Endothelial cell of hepatic sinusoid (primary cell): ENCODE measurements around the gene LOC101059915.

ENCODE experiments used
- in situ Hi-C: cut with HindIII; loops from 2 replicates; pipeline ENCODE4 v1.10.0; 2017; ENCODE audit warnings: low sequenced_read_pairs

The LOC101059915 gene

GRCh38 chrX:71667328-71668247 lies at the start of gene LOC101059915:
Gene LOC101059915 (plus strand): TSS chrX:71667546.
- in situ Hi-C loops: no loop called here

DNA sequence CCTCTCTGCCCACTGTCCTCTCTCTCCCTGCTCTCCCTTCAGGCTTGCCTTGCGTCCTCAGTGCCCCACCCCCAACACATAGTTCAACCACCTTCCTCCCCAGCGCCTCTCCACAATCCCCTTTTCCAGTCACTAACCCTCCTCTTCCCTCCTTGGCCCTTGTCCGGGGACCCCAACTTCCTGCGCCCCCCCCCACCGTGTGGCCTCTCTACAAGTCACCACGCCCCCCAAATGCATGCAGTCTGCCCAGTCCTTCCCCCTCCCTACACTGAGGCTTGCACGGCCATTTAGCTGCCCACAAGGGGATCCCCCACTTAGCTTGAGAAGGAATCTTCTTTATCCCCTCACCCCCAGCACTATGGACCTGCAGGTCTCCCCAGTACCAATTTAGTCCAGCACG lies 49.6 kb upstream of the LOC101059915 start:
- in situ Hi-C loops: no loop called here

- in situ Hi-C loops: no loop called here
Observed at GRCh38 chrX:71618303-71618721, 49.0 kb upstream of the LOC101059915 start, which contains the start of gene CXCR3. Gene CXCR3 (minus strand): TSS chrX:71618511. CDS start chrX:71618449, 62 bp downstream.

GRCh38 chrX:71618787-71619186 lies 48.6 kb upstream of the LOC101059915 start:
- in situ Hi-C loops: no loop called here

- in situ Hi-C loops: no loop called here
Observed at GRCh38 chrX:71619193-71619592, 48.2 kb upstream of the LOC101059915 start.

DNA sequence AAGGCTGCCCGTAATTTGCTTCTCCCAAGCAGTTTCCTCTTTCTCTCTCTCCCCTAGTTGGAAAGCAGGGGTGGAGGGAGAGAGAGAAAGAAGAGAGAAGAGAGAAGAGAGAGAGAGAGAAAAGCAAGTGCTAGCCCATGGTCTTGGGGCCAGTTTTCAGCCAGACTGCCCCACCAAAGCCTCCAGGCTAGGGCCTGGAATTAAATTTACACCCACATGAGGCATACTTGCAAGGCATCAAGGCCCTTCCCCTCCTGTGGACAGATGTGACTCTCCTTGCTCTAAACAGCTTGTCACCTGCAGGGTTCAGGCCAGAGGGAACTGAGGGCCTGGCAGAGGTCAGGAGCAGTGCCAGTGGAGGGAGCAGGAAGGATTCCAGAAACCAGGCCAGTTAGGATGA lies 47.4 kb upstream of the LOC101059915 start:
- in situ Hi-C loops: no loop called here

GRCh38 chrX:71621603-71622002 lies 45.7 kb upstream of the LOC101059915 start:
- in situ Hi-C loops: no loop called here

DNA sequence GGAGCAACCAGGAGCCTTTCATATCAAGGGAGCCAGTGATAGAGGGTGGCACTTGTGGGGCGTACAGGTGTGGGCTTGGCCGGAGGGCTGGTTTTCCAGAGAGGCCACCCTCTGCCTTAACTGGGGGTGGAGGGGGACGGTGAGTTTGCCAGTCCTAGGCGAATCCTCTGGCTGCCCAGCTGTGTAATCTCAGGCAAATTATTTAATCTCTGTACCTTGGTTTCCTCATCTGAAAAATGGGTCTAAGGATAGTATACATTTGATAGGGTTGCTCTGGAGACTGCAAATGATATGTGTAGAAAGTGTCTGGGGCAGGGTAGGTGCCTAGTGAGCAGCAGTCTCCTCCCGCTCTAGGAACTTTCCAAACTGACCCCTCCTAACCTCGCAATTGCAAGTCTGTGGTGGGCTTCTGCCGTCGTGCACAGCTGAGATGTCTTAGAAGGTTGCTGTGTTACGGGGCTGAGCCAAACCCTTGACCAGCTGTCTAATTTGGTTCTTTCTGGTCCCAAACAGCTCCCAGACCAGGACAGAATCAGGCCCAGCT lies 45.2 kb upstream of the LOC101059915 start:
- in situ Hi-C loops: no loop called here

GRCh38 chrX:71622576-71623450 lies 44.5 kb upstream of the LOC101059915 start:
- in situ Hi-C loops: no loop called here

DNA sequence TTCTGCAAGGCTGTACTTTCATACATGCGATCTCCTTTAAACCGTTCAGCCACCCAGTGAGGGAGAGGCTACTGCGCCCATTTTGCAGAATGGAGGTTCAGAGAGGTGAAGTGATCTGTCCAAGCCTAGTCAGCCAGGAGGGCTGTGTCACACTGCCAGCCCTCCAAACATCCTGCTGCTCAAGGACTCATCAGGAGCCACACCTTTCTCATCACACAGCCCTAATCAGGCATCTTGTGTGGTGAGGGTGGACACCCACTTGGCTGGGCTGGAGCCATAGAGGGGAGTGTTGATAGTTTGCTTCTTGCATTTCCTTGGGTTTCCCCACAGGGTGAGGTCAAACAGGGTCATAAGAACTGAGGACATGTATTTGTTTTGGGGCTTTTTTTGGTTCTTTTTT lies 43.6 kb upstream of the LOC101059915 start:
- in situ Hi-C loops: no loop called here

DNA sequence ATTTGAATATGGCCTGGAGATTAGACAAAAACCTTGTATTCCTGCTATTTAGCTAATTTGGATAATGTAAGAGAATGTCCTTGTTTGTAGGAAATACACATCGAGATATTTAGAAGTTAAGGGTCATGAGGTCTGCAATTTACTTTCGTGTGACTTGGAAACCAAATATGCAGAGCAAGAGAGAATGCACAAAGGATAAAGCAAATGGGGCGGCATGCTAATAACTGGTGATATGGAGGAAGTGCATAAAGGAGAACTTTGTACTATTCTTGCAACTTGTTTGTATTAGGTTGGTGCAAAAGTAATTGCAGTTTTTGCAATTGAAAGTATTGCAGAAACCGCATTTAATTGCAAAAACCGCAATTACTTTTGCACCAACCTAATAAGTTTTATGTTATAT lies 41.9 kb upstream of the LOC101059915 start:
- in situ Hi-C loops: no loop called here

GRCh38 chrX:71626576-71626975 lies 40.8 kb upstream of the LOC101059915 start:
- in situ Hi-C loops: no loop called here

DNA sequence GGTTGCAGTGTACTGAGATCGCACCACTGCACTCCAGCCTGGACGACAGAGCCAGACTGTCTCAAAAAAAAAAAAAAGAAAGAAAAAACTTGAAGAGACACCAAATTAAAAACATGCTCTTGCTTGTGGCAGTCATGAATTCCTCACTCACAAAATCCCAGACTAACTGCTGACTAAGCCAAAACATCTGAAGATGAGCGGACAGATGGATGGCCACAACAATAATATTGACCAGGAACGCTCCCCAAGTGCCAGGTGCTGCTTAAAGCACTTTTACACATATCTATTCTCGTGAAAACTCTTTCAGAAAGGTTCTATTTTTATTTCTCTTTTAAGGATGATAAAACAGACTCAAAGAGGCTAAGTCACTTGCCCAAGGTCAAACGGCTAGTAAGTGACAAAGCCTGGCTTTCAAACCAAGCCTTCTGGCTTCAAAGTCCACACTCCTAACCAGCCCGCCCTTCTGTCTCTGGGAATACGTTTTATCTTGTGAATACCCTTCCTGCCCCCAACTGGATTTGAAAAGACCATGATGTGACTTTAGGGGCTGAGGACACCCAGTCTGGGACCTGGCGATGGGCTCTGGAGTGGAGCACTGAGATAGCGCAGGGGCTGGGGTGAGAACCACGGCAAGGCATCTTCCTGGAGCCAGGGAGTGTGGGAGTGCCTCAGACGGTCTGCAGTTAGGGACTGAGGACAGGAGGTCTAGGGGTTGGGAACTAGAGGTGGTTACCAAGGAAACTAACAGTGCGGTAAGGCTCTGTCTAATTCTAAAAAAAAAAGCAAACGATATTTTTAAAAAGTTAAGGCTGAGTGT lies 39.5 kb upstream of the LOC101059915 start:
- in situ Hi-C loops: no loop called here

GRCh38 chrX:71629467-71629866 lies 37.9 kb upstream of the LOC101059915 start:
- in situ Hi-C loops: no loop called here

- in situ Hi-C loops: no loop called here
Observed at GRCh38 chrX:71632923-71633657, 34.3 kb upstream of the LOC101059915 start.

GRCh38 chrX:71634366-71634765 lies 33.0 kb upstream of the LOC101059915 start:
- in situ Hi-C loops: no loop called here

DNA sequence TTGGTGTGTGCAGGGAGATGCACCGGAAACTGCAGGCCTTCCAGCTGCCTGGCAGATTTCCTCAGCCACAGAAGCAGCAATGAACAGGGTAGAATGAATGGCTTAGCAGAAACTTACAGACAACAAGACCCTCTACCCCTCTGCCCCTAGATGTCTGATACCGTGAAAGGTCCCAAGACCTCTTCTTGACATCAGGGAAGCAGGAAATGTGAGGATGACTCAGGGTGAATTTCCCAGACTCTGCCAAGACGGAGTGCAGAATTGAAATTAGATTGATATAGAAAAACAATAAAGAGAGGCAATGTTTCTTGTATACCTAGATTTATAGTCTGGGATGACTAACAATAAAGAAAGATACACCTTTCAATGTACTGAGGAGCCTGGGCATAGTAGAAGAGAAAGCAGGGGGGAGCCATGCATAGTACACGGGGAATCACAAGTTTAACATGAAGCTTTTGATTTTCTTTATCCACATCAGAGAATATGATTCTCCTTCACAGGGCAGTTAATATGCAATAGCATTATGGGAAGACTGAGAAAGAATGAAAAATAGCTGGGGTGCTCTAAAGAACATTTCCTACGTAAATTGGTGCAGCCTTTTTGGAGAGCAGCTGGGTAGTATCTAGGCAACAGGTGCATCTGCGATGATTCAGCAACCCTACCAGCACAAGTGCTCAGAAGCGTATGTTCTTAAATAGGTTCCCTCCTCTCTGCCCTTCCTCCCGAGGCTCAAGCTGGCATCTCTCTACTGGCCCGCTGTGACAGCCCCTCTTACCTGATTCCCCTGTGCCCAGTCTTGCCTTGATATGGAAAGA lies 30.7 kb upstream of the LOC101059915 start:
- in situ Hi-C loops: no loop called here

GRCh38 chrX:71637253-71637618 lies 30.1 kb upstream of the LOC101059915 start:
- in situ Hi-C loops: no loop called here

DNA sequence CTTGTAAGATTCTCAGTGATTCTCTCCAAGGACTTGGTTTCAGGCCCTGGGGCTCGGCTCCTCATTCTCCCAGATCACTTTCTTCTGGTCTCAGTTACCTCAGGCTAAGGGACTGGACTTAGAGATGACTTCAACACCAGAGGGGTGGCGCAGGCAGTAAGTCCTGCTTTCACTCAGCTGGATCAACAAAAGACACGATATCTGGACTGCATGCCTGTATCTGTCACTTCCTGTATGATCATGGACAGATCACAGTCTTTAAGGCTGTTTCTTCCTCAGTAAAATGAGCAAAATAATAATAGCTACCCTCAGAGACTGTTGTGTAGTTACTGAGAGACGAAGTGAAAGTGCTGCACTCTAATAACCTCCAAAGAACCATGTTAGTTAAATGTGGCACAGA lies 29.5 kb upstream of the LOC101059915 start:
- in situ Hi-C loops: no loop called here
